ENCODE data around the gene CBX5.

DNA sequence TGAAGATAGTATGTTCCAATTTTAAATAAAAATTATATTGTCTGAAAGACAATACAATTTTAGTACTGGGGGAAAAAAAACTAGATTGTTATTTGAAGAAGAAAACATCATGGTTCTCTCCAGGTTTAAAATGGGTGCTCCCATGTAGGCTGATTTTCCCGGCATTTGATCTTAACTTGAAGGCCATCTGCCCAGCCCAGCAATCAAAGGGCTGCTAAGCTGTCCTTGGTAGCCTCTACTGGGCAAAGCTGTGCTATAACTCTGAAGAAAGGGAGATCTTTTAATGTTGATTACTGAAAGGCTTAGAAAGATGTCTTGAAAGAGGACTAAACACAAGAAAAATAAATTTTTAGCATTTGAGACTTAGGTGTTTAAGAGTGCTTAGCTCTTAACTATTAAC, 41.4 kb downstream of the CBX5 start:
- no peak for TF ChIP-seq CTCF (optimal IDR thresholded peaks at IDR 0.05 in 1 of 3, IDR thresholded peaks at IDR 0.05 in 1 of 3, conservative IDR thresholded peaks at IDR 0.05 in 1 of 3; ENCODE audit: extremely low read depth in 1 of 3, insufficient read depth in 2 of 3, low read length in 3 of 3)
- no peak for TF ChIP-seq EZH2 (IDR thresholded peaks at IDR 0.05; ENCODE audit: low read length)

All from keratinocyte (primary cell).